T-helper 2 cell treated with Interferon-gamma antibody and Interleukin-4, amounts not matched to agents 100 ng/mL and 5 ng/mL, for 36 hours (primary cell): Measurements from ENCODE around the gene KRT6A. TPM values are rescaled to one million over a fixed set of nuclear protein-coding genes. Genes with fewer than 3 reads are reported as not detected.

ENCODE experiments used
- intact Hi-C: fragments of 100-400 bp; cut with micrococcal nuclease; formaldehyde crosslinking; loops from one replicate; pipeline ENCODE4 v1.15.1; 2023
- total RNA-seq: library from RNA; stranded (reverse); gene quantifications from 2 replicates; pipeline ENCODE4 v1.2.3, GENCODE V29; 2022

Gene KRT6A
- total RNA-seq, 1 donor from 2014 or later = not detected

DNA sequence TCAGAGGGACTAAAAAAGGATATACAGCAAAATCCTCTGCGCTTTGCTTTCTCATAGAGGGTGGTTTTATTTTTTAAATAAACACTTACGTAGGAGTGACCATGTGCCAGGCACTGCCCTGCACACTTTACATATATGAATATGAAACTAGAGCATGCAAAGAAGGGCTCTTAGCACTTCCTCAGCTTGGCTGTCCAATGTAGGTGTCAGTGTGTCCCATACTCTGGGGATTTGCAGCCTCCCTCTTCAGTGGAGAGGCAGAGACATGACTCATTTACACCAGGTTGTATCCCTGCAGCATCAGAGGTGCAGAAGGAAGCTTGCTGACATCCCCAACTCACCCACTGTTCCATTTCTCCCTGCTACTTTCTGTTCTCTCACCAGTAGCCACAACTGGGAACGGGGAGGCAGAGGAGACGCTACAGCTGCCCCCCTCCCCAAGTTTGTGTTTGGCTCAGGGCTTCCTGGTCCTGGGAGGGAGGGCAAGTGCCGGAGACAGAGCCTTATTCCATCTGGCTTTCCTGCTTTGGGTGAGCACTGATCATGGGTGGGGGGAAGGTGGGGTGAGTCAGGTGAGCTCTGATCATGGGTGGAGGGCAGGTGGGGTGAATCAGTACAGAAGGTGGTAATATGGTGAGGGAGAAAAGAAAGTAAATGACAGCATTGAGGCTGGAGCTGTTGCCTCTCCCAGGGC, 32.0 kb upstream of the KRT6A start:
- intact Hi-C loops = no loop called here

DNA sequence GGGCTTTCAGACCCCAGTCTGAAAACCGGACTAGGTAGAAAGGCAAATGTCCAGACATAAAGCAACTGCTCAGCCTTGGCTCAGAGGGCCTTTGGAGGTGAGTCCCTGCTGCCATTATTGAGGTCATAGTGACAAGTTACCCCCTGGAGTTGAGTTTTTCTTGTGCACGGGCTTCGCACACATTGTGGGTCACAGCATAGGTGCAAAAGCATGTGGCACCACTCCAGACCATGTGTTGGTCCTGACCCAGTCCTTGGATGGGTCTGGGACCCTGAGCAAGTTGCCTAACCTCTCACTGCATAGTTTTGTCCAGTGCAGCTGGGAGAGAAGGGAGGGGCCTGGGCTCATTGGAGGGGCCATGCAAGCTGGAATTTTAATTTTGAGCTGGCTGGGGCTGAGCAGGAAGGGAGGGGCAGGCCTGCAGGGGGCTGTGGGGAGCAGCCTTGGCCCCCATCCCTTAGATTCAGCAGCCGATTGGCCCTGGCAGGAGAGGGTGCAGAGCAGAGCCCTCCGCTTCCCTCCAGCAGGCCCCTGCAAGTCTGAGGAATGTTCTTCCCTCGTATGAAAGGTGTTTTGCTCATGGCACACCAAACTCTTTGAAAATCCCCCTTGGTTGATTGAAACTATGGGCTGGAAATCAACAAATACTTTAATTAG, 31.3 kb upstream of the KRT6A start:
- intact Hi-C loops = no loop called here

DNA sequence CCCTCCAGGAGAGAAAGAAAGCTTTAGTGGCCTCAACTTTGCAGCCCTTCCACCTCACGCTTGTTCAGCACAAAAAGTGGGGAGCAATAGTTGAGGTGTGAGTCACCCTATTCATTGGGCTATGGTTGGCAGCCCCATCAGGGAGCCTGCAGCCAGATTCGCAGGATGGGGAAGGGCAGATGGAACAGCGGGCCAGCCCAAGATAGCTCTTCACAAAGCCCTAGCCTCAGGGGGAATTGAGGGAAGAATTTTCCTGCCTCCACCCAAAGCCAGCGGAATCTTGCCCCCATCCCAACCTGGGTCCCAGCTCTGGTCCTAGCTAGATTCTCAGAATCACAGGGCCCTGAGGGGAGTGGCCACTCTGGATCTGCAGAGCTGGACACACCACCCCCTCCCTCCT, 30.8 kb upstream of the KRT6A start:
- intact Hi-C loops = no loop called here

DNA sequence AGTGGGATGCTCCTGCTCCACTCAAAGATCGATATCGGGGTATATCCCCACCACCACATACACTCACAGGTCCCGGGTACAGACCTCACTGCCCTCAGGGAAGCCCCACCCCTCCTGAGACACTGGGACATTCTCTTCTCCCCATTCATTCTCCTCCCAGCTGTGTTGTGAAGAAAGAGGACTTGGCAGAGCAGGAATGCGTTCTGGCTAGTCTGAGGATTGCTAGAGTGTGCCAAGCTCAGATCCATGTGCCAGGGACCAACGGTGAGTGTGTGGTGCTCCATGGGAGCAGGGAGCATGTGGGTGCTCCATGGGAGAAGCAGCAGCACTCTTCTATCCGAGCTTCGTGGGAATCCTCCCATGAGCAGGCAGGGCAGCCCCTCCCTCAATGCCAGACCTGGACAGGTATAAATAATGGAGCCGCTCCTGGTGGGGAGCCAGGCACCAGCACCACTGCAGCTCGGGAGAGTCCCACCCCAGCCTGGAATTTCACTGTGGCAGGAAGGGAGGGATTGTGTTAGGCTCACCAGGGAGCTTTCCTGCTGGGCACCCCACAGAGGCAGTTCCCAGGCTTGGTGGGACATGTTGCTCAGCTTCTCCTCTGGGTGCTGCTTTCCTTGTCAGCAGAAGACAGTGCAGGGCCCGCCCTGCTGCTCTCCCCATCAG, 29.4 kb upstream of the KRT6A start:
- intact Hi-C loops = no loop called here

DNA sequence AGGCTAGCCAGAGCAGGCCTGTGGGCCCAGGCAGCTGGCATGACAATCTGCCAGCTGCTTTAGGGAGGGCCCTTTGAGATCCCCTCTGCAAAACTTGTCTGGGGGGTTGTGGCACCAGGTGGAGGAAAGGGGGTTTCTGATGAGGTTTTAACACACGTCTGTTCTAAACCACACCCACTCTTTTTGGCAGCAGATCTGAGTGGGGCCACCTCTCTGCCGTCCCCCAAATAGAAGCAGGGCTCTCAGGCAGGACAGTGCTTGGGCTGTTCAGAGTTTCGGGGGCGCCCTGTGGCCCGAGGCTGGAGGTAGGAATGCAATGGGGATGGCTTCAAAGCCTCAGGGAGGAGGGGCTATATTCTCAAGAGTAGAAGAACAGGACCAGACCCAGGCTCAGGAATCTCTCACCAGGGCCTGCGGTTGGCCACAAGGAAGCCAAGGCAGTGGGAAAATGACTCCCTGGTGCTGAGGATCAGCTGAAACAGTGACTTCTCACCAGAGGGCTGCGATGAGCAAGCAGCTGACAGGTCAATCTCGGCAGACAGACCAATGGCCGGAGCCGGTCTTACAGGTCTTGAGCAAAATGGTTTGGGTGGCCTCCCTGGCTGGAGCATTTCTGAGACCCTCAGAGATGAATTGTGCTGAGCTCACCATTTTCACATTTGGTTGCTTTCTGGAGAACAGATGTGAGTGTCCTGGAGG, 28.7 kb upstream of the KRT6A start:
- intact Hi-C loops = no loop called here

DNA sequence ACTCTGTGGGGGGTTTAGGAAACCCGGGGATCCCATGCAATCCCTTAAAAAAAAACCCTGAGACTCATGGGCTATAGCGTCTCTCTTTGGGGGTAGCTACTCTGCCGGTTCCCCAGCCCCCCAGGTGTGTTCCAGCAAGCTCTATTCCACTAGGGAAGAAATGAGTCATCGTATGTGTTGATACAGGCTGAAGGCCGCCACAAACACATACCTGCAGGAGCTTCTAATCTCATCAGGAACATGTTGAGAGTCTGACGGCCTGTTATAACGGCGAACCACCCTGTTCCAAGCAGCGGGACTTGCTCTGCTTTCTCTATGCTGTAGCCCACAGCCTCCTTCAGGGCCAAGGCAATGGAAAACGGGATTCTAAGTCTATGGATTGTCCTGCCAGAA, 28.1 kb upstream of the KRT6A start:
- intact Hi-C loops = no loop called here

DNA sequence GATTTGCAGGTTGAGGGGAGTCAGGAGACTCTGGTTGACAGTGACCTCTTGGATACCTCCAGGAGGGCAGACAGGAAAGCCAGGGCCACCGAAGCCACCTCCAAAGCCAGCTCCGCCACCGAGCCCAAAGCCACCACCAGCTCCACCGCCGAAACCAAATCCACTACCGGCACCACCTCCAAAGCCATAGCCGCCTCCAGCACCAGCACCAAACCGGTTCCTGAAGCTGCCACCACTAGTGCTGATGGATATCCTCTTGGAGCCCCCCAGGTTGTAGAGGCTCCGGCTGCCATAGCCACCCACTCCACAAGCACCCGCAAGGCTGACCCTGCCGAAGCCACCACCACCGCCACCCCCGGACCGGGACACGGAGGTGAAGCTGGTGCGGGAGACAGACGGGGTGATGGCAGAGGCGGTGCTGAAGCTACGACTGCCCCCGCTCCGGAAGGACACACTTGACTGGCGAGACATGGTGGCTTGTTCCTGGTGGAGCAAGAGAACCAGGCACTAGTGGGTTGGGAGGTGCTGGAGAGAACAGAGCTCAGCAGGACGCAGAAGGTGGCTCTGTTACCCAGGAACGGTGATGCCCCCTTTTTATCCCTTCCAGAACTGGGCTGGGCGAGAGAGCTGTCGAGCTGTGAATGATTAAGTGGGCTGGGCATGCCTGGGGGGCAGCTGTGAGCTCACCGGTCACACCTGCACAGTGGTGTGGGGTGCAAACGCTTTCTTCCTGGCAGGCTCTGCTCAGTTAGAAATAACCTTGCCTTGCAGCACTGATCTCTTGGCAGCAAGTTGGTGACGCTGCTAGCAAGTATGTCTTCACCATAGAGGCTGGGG, 27.0 kb upstream of the KRT6A start, which contains the start of gene KRT5:
Gene KRT5, minus strand, starts transcription at position 569 of the 837 bp plus-strand sequence. Its CDS starts 98 bp downstream, at position 471.
- intact Hi-C loops = no loop called here

DNA sequence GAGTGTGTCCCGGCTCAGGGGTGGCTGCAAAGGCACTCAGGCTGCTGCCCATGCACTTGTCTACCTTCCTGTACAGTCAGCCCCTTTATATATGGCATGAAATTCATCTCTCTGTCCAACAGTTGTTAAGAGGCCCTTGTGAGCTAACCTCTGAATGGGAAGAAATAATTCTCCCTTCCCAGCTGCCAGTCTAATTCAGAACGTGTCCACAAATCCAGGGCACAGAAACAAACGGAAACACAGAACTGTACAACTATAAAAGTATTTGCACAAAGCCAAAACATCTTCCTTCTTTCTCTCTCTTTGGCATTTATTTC, 26.3 kb upstream of the KRT6A start:
- intact Hi-C loops = no loop called here

DNA sequence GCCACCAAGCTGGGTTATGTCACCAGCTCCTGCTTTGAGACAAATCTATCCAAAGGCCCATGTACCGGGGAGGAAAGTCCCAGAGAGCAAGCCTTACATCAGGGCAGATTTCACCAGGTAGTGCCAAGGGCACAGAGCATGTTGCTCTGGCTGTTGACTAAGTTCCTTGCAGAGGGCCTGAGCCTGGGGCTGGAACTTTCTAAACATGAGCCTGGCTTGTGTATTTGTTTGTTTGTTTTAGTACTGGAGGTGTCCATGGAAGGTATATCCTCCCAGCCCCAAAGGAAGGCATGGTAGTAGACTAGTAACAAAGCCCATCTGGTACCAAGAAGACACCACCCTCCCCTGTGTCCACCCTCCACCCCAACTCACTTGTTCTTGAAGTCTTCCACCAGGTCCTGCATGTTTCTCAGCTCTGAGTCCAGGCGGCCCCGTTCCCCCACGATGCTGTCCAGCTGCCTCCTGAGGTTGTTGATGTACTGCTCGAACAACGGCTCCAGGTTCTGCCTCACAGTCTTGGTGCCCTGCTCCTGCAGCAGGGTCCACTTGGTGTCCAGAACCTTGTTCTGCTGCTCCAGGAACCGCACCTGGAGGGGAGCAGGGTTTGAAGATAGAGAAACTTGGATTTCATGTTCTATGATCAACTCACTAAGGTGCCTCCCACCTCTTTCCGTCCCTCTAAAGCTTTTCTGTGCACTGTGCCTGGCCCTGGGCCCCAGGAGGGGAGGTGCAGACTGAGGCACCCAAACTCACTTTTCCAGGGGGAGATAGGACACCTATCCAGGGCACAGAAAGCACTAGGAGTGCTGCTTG, 25.7 kb upstream of the KRT6A start:
- intact Hi-C loops = no loop called here

DNA sequence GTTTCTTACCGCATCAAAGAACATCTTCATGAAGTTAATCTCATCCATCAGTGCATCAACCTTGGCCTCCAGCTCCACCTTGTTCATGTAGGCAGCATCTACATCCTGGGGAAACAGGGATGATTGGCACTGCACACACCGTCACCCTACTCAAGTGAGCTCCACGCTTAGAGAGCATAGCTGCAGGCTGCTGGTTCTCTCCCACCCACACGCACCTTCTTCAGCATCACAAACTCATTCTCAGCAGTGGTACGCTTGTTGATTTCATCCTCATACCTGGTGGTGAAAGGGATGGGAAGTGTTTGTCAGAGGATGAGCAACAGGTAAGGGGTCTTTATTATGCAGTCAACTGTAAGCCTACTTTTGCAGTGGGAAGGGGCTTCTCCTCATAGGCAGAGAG, 24.8 kb upstream of the KRT6A start:
- intact Hi-C loops = no loop called here

DNA sequence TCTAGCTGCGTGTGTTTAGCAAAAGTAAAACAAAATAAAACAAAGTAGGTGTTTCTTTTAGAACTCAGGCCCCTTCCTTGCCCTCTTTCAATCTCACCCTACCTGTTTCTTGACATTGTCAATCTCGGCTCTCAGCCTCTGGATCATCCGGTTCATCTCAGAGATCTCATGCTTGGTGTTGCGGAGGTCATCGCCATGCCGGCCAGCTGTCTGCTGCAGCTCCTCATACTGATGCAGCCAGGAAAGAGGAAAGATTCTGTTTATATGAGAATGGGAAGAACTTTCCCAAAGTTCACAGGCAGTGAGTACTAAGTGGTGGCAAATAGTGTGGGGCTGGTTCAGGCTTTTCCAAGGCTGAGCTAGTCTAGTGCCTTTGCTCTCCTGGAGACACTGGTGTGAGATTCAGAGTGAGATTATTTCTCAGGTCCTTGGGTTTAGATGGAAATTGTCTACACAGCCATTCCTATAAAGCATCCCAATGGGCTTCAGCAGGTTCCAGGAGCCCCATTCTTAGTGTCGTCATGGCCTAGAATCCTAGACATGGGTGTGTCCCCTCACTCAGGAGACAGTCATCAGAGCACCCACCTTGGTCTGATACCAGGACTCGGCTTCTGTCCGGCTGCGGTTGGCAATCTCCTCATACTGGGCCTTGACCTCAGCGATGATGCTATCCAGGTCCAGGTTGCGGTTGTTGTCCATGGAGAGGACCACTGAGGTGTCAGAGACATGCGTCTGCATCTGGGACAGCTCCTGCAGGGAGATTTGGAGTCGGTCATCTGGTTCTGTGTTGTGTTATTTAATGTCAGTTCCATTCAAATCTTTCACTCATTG, 24.2 kb upstream of the KRT6A start:
- intact Hi-C loops = no loop called here

DNA sequence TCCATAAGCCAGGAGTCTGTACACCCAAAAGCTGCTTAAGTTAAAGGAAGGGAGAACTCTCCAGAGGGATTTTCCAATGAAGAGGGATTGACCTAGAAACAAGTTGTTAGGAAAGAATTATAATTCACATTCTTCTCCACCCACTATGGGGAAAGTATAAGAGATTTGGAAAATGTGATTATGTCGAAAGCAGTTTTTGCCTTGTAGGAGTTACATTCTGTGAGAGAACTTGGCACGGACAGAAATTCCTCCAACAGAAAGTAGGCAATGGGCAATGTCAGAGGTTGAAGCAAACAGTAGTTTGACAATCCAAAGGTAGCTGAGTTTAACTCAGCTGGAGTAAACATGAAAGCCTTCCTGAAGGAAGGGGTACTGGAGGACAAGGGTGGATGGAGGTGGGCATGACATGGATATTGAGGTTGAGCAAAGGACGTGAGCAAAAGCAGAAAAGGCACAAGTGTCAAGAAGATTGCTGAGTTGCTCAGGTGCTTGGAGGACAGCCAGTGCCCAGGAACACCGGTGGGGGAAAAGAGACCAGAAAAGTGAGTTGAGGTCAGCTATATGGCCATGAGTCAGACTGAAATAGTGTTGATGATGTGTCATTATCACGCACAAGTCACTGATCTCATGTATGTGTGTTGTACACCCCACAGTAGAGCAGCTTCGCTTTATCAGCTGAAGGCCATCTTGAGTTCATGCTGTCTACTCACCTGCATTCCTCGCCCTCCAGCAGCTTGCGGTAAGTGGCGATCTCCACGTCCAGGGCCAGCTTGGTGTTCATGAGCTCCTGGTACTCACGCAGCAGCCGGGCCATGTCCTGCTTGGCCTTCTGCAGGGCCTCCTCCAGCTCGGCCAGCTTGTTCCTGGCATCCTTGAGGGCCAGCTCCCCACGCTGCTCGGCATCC, 23.1 kb upstream of the KRT6A start:
- intact Hi-C loops = no loop called here

DNA sequence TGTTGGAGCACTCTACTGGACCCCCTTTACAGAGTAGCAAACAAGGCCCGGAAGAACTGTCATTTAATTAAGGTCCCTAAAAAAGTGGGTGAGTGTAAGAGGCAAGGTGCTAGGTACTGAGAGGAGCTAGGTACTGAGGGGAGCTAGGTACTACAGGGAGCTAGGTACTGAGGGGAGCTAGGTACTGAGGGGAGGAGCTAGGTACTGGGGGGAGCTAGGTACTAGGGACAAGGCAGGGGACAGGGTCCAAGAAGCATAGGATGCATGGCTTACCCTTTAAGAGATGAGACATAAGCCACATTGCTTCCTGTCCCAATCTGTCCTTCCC, 22.2 kb upstream of the KRT6A start:
- intact Hi-C loops = no loop called here

DNA sequence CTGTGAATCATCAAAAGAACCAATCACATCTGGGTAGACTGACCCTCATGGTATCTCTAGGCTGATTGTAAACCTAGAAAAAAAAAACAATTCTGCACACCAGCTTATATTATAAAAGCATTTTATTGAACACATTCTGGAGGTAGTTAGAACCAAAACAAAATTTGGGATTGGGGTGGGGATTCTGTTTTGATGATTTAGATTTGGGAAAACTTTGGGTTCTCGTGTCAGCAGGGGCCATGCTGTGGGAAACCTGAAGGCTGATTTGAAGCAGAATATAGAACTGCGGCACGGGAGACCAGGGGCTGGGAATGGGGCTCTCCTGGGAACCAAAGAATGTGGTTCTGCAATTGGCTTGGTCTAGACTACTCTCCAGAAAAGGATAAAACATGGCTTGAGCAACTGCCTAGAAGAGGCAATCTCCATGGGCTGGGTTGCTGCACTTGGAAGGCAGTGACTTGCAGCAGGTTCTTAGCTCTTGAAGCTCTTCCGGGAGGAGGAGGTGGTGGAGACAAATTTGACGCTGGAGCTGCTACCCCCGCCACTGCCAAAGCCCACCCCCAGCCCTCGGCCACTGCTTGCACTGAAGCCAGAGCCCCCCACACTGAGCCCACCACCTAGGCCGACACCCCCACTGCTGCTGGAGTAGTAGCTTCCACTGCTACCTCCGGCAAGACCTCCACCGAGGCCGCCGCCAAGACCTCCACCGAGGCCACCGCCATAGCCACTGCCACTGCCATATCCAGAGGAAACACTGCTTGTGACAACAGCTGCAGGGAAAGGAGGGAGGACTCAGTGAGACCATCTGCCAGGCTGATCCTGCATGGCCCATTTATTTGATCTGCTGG, 21.6 kb upstream of the KRT6A start:
- intact Hi-C loops = no loop called here

DNA sequence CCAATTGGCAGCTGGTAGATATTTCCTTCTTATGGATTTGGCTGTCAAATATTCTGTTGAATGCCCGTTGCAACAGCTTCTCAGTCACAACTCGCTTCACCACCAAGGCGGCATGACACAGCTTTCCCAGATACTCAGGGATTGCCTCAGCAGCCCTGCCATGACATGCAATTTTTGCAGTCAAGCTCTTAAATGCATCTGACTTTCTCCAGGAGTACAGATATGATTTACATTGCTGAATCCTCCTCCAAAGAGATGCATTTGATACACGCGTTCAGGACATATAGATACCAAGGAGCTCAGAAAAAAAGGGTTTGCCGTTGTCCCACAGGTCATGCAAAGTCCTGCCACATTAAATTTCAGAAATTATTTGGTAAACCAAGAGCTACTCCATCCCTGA, 20.7 kb upstream of the KRT6A start:
- intact Hi-C loops = no loop called here

DNA sequence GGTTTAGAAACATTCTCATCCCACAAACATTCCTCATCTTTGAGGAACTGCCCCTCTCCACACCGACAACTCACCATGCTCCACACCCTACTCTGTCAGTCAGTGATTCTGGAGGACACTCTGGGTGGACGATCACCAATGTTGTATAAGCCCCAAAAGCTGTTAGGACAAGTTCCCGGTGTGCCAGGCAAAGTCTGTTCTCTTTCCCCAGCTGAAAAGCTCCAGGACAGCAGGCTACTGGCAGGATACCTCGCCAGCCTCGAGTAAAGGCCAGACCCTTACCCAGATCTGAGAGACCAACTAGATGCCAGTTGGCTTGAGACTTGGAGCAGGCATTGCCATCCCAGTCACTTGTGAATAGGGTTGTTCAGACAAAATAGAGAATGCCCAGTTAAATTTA, 15.2 kb upstream of the KRT6A start:
- intact Hi-C loops = loop anchor here (10.0 kb wide), 1 partner anchor 353 kb away; no protein-coding TSS in a partner anchor

DNA sequence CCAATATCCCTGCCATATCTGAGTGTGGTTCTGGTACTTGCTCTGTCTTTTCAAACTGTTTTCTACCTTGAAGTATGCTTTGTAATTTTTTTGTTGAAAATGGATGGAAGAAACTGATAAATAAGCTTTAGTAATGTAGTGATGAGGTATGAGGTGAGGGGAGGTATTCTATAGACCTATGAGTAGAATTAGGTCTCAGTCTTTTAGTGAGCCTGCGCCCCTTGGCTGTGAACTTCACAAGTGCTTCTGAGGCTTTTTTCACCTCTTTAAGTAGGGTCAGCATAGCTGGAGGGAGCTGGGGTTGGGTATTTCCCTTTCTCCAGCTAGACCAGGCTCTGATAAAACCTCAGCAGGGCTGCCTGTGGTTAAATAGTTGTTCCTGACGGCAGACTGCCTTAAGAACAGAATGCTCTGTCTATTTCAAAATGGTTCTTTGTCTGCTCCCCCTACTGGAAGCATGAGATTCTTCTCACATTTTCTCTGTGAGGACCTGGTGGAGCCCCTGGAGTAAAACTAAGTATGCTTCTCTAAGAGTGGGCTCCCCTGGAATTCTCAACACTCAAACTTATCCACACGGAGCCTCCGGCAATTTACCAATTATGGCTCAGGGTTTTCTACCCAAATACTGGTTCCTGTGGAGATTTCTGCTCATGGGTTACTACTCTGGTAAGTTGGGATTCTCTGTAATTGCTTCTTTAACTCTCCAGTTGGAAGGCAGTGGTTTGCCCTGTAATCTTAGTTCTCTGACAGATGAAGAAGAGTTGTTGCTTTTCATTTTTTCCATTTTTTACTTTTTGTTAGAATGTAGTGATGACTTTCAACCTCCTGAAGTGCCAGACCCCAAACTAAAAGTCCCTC, 14.0 kb upstream of the KRT6A start:
- intact Hi-C loops = loop anchor here (10.0 kb wide), 1 partner anchor 352 kb away; no protein-coding TSS in a partner anchor
